SH-SY5Y (cell line): ENCODE measurements around the gene SLC24A5.

Experiments used
- GATA2 ChIP-seq: IDR thresholded peaks from 2 replicates; pipeline ENCODE4 v1.6.1; 2011; ENCODE audit warnings: mild to moderate bottlenecking, low read depth, low read length
- GATA3 ChIP-seq: IDR thresholded peaks from 2 replicates; pipeline ENCODE4 v1.6.1; 2011; ENCODE audit warnings: low read depth, mild to moderate bottlenecking, low read length, moderate library complexity

DNA sequence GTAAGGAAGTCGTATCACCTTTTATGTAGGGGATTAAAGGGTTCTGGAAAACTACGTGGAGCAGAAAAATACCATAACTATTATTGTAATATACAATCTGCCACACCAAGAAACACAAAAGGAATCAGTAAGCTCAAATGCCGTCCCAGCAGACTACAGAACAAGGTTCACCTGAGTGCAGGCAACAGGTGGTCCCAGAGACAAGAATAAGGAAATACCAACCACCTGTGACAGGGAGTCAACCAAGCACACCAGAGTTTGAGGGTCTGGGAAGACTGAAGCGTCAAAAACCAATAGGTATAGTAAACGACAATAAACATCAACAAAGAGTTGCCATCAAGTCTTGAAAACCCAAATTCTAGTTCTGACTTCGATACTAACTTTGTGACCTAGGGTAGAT is 12.1 kb downstream of the SLC24A5 start:
- no peak for TF ChIP-seq GATA2
- TF ChIP-seq GATA3, result no peak
